HG02943 (cell line): ENCODE results near the gene TMEM89.

Experiments used
- ATAC-seq: cut with Tn5 transposase; IDR thresholded peaks from one replicate; pipeline ENCODE4 v1.9.1; 2021; ENCODE audit warnings: mild to moderate bottlenecking, low read depth, moderate library complexity; ENCODE audit not compliant: unreplicated experiment

Gene TMEM89

GRCh38 chr3:48621461-48621869 lies at the start of gene TMEM89:
TSS of gene TMEM89 (minus strand) at chr3:48621769. CDS start at chr3:48621756, 13 bp downstream.
- ATAC-seq = no peak

DNA sequence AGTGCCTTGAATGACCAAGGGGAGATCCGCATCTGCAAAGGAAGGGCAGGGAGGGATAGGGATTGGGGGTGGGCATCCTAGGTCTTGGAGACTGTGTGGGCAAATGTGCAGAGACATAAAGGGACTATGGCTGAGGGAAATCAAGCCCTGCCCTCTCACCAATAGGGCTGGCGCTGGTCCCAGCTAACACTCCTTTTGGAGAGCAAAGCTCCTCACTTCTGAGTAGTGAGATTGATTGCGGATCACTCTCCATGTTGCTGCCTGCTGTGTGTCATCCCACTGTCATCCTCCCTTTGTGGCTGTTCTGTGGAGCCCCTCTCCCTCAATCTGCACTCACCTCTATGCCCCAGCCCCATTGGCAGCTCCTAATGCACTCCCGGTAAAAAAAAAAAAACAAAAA lies 43.4 kb upstream of the TMEM89 start:
- ATAC-seq = no peak

- ATAC-seq = no peak
Observed at GRCh38 chr3:48664313-48664644, 42.7 kb upstream of the TMEM89 start.

GRCh38 chr3:48663489-48664312 lies 42.1 kb upstream of the TMEM89 start:
- ATAC-seq = peak; percentile 77

- ATAC-seq = no peak
Observed at GRCh38 chr3:48662753-48663488, 41.4 kb upstream of the TMEM89 start, which contains the start of gene CELSR3. TSS of gene CELSR3 (minus strand) at chr3:48662886. CDS start at chr3:48662634, 252 bp downstream.

DNA sequence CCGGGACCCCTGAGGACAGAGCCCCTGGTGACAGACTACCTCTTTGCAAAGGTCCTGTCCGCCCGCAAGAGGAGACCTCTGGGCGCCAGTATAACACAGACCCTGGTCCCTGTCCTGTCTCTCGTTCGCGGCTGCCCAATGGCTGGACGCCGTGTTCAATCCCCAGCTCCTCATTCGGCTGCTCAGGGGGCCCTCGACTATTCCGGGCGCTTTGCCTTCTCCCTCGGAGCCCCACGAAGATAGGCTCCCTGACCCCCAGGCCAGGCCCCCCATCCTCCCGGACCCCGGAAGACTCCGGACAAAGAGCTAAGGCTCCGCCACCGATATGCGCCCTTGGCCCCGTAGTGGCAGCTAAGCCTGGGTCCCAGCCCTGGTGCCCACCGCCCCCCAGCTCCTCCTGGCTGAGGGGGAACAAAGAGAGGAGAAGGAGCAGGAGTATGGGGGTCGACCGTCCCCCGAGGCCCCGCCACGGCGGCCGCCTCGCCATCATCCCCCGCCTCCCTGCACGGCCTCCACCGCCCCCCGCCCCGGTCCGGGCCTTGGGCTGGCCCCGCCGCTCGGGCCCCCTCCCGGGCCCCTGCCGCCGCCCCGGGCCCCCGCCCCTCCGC lies 40.7 kb upstream of the TMEM89 start:
- no peak for ATAC-seq

DNA sequence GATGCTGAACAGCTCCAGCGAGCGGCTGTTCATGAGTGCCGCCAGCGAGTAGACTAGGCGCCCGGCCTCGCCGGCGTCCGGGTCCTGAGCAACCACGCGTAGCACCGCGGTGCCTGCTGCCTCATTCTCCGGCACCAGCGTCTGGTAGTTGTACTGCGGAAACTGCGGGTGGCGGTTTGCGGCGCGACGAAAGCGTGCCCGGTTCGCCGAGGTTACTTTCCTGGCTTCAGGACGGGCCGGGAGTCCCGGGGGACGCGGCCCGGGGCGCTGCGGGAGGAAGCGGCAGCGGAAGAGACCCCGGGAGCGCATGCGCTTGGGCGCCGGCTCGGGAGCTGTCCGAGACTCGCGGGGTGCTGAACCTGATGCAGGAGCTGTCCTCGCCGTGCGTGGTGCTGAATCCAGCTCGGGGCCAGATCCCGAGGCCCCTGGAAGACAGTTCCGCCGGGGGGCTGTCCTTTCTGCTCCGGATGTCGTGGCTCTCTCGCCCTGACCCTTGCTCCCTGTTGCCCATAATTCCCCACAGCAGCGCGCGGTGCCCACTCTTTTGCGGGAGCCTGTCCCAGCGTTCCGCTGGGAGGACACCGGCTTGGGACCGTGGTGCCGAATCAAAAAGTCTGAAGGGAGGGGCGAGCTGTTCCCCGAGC lies 40.1 kb upstream of the TMEM89 start:
- ATAC-seq = no peak

DNA sequence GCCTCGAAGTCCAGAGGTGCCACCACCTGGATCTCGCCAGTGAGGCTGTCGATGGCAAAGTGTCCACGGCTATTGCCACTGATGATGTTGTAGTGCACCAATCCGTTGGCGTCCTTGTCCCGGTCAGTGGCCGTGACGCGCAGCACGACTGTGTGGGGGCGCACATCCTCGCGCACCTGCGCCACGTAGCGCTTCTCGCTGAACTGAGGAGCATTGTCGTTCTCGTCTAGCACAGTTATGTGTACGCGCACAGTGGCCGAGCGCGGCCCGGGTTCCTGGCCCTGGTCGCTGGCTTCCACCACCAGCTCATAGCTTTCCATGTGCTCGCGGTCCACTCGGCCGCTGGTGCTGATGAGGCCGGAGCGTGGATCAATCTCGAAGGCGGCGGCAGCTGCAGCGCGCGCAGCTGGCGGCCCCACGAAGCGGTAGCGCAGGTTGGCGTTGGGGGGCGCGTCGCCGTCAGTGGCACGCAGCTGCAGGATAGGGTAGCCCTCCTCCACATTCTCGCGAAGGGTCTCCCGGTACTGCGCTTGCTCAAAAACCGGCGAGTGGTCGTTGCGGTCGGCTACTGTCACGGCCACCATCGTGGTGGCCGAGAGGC lies 39.3 kb upstream of the TMEM89 start:
- ATAC-seq = no peak

GRCh38 chr3:48656841-48657281 lies 35.3 kb upstream of the TMEM89 start:
- no peak for ATAC-seq

- peak; percentile 56 for ATAC-seq
Observed at GRCh38 chr3:48656061-48656840, 34.7 kb upstream of the TMEM89 start.

- no peak for ATAC-seq
Observed at GRCh38 chr3:48655606-48656005, 34.0 kb upstream of the TMEM89 start.

GRCh38 chr3:48655063-48655462 lies 33.5 kb upstream of the TMEM89 start:
- no peak for ATAC-seq

DNA sequence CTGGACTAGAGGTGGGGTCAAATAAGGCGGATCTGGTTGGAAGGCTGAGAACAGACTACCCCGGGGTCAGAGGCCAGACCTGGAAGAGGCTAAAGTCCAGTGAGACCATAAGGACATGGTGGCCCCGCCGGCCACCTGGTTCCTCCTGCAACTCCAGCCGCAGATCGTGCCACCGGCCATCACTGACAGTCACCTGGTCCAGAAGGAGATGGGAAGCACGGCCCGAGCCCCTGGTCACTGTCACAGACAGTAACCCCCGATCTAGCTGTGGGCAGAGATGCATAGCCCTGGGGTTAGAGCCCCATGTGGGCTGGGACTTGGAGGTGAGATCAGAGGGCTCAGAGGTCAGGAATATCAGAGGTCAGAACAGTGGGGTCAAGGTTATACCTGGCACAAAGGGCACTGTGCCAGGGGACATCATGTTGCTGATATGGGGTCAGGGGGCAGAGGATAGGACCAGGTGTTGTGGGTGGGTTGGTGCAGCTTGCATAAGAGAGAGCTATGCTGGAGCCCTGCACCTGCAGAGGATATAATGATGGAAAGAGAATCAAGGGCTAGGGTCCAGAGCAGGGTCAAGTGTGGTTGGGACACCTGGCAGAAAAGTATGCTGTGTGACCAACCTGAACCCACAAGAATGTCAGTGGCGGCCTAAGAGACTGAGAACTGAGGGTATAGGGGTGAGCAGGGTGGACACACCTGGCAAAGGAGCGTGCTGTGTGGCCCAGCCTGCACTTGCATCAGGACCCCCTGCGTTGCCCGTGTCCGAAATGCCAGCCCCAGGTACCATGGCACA lies 31.6 kb upstream of the TMEM89 start:
- ATAC-seq = no peak

- no peak for ATAC-seq
Observed at GRCh38 chr3:48651771-48652170, 30.2 kb upstream of the TMEM89 start.

DNA sequence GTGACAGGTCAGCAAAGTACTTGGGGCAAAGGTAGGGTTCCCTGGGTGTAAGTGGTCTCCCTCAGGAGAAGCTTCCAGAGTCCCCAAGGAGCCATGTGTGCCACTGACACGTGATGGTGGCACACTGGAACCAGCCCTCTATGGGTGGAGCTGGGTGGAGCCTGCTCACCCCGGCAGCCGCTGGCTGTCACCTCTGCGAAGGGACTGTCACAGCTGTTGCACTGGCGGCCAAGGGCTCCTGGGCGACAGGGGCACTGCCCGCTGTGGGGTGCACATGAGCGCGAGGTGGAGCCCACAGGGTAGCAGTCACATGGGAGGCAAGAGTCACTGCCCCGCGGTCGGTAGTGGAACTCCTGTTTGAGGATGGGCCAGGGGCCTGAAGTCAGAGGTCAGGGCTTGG lies 29.2 kb upstream of the TMEM89 start:
- ATAC-seq = no peak

GRCh38 chr3:48648188-48648850 lies 26.8 kb upstream of the TMEM89 start:
- ATAC-seq = no peak

GRCh38 chr3:48647714-48648113 lies 26.1 kb upstream of the TMEM89 start:
- no peak for ATAC-seq
